ENCODE measurements around the gene IL16. TPM values are rescaled to one million over a fixed set of nuclear protein-coding genes. Genes with fewer than 3 reads are reported as not detected.
"Not testable (repeated sequence)": the region's sequence is repeated elsewhere in the genome, so short reads cannot be mapped to it uniquely, and the experiment has no call there.

Gene IL16
- polyA plus RNA-seq, 4 donors, result 5.1 to 6.3 (median 5.8) TPM

DNA sequence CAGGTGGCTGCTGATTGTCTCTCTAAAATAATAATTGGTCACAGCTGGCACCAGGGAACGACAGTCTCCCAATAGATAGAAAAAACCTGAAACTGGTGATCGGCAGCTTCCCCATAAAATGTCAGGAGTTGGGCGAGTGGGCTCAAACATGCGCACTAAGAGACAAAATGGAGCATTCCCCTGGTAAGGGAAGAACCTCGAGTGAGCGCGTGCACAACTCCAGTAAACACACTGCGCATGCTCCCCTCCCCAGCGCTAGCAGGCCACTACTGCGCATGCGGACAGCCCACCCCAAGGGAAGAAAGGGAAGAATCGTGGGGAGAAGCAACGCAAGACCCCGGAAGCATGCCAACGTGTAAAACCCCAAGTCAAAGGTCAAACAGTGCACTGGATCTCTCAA, 134.9 kb downstream of the IL16 start:
- DNase-seq (ENCODE audit: low read depth in 4 of 4, low spot score in 3 of 4), result no peak

DNA sequence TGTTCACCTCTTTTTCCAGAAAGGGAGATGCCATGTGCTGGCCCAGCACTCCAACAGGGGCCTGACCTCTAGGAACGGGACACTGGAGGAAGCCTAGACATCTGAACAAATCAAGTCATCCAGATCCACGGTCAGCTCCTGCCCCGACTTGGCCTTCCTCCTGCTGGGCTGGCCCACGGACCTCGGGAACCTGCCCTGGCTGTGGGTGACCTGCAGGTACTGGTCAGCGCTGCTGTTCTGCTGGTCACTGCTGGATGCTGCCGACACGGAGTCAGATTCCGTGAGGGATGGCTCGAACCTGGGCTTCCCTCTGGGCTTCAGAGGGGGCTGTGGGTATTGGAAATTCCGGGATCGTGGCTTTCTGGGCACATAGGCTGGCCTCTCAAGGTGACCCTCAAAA, 135.6 kb downstream of the IL16 start:
- DNase-seq (ENCODE audit: low read depth in 4 of 4, low spot score in 3 of 4), result no peak

DNA sequence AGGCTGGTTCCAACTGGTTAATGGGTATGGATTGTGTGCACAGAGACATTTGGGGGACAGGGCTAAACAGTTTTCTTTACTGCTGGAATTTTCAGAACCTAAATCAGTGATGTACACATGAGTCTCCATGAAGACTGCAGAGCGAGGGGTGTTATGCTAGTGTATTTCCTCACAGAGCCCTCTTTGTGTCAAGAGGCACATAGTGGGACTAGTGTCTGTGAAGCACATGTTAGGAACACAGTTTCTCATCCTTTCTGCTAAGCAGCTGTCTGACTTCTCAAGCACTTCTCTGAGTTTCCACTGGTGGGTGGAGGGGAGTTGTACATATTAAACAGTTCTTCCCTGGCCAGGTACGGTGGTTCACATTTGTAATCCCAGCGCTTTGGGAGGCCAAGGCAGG, 136.7 kb downstream of the IL16 start:
- DNase-seq (ENCODE audit: low read depth in 4 of 4, low spot score in 3 of 4), result no peak

DNA sequence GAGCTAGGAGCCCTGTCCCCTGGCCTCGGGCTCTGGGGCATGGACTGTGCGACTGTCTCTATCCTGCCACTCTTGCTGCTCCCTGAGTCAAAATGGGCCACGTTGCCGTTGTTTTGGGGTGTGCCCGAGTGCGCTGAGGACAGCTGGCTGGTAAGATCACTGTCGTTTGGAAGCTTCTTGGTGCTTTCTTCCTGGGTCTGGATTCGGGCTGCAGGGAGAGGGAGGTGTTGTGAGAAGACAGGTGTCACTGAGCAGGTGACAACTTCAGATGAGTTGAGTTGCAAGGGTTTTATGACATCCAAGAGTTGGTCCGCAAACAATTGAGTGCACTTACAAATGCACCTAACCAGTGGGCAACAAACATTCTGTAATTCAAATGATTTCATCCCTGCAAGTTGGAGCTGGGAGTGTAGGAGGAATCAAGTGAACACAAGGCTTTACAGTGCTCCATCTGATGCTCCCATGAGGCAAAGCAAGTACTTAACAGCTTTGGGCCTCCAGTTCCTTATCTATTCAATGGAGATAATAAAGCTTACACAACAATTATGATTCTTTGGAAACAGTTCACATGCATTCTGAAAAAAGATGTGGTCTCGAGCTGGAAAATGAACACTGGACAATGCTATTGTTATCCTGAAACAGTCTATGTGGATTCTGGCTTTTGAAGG, 138.2 kb downstream of the IL16 start:
- DNase-seq (ENCODE audit: low read depth in 4 of 4, low spot score in 3 of 4), result no peak

- no peak for DNase-seq (ENCODE audit: low read depth in 4 of 4, low spot score in 3 of 4)
Observed at GRCh38 chr15:81335631-81336030, 139.0 kb downstream of the IL16 start.

DNA sequence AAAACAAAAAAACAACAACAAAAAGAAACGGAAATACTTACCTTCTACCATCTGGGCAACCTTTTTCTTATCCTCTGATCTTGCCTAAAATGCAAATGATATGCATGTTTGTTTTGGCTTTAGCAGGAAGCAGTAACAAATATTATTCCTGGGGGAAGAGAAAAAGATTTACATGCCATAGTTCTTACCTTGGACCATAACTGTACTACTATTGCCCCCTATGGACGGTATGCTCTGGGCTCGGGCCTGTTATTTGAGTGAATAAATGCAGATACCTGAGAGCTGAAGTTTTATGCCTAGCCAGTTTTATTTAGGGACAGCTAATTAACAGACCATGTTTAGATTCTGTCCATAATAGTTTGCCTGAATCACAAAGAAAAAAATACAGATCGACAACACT, 139.9 kb downstream of the IL16 start:
- DNase-seq (ENCODE audit: low read depth in 4 of 4, low spot score in 3 of 4), result no peak

DNA sequence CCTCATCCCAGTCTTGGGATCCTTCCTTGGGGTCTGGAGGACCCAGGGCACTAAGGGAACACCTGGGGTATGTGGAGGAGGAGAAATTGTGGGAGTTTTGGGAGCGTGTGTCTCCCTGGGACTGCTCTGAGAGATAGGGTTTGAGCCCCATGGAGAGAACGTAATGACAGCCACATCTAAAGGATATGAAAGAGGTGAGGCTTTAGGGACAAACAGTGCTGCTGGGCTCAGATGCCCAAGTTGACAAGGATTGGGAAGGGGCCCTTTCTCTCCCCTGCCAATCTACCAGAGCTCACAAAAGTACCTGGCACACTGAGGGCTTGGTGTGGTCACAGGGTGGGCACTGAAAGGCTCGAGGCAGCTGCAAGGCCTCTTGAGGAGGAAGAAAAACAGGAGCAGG, 140.6 kb downstream of the IL16 start:
- no peak for DNase-seq (ENCODE audit: low read depth in 4 of 4, low spot score in 3 of 4)

DNA sequence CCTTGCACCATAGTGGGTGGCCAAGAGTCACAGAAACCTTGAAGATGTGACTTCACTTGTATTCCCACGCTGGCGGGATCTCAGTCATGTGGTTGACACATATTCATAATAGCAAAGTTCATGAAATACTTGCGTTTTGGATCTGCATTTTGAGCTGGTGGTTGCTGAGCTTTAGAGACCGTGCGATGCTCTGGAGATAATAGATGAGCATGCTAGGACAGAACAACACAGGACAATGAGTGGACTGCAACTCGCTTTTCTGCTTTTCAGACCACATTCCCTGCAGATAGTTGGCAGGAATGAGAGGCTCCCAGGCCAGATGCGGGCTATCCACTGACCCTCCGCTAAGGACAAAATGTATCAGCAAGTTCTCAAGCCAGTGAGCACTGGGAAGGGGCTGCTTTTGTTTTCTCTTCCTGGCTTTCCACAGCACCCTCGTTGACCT, 141.1 kb downstream of the IL16 start:
- DNase-seq (ENCODE audit: low read depth in 4 of 4, low spot score in 3 of 4), result no peak

GRCh38 chr15:81338170-81339007, 141.7 kb downstream of the IL16 start:
- DNase-seq (ENCODE audit: low read depth in 4 of 4, low spot score in 3 of 4), result no peak

- DNase-seq (ENCODE audit: low read depth in 4 of 4, low spot score in 3 of 4), result no peak
Observed at GRCh38 chr15:81339321-81339720, 142.6 kb downstream of the IL16 start.

DNA sequence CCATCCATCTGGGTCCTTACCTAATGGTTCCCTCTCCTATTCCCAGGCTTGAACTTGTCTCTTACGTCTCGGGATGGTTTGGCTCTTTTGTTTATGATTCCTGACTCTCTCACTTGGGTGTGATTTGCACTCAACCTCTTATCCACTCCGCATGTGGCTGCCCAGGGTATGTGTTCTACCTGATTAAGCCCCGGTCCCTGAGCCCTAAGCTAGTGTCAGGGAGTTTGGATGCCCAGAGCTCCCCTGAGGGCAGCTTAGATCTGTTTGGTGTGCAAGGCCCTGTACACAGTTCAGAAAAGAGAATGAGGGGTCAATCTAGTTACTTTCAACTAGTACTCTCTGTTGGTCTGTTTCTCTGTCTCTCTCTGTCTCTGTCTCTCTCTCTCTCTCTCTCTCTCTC, 143.2 kb downstream of the IL16 start:
- no peak for DNase-seq (ENCODE audit: low read depth in 4 of 4, low spot score in 3 of 4)

DNA sequence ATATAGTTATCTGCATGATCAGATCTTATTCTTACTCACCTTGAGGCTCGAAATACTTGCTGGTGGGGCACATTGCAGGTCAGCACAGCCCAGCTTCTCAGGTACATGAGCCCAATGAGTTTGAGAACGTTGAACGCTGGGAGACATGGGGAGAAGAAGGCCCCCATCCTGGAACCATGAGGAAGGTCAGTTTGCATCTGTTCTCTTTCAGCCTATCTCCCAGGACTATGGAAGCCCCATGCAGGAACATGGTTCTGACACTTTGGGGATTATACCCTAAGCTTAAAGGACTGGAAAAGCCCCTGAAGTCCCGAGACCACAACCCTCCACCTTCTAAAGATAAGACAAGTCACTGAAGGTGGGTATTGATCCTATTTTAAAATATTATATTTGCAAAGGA, 144.7 kb downstream of the IL16 start:
- DNase-seq (ENCODE audit: low read depth in 4 of 4, low spot score in 3 of 4), result no peak

DNA sequence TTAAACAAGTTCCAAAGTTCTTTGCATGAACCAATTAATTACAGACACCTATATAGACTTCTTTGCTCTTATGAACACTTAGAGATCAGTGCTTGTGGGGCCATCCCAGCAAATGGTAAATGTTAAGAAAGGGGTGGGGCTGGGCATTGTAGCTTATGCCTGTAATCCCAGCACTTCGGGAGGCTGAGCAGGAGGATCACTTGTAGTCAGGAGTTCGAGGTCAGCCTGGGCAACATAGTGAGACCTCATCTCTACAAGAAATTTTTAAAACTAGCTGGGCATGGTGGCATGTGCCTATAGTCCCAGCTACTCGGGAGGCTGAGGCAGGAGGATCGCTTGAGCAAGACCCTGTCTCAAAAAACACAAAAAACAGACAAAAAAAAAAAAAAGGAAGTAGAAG, 146.7 kb downstream of the IL16 start:
- DNase-seq (ENCODE audit: low read depth in 4 of 4, low spot score in 3 of 4), result no peak

- DNase-seq (ENCODE audit: low read depth in 4 of 4, low spot score in 3 of 4), result no peak
Observed at GRCh38 chr15:81346611-81347010, 149.9 kb downstream of the IL16 start.

DNA sequence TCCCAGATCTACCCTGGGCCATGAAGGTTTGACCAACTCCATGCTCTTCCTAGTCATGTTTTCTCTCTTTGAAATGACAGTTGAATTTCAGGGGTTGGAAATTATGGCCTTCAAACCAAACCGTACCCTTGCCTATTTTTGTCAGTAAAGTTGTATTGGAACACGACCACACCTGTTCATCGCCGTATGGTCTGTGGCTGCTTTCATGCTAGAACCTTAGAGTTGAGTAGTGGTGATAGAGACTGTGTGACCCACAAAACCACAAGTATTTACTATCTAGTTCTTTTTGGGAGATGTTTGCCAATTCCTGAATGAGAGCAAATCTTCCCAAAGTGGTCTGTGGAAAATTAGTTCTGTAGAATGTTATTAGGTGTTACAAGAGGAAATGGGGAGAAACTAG, 151.2 kb downstream of the IL16 start:
- no peak for DNase-seq (ENCODE audit: low read depth in 4 of 4, low spot score in 3 of 4)

DNA sequence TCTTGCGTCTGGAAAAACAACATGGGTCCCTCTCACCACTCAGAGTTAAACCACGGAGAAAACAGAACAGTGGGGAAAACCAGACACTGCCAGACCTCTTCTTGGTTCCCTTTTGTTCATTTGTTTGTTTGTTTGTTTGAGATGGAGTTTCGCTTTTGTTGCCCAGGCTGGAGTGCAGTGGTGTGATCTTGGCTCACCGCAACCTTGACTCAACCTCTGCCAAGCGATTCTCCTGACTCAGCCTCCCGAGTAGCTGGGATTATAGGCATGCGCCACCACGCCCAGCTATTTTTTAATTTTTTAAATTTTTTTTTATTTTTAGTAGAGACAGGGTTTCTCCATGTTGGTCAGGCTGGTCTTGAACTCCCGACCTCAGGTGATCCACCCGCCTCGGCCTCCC, 152.0 kb downstream of the IL16 start:
- DNase-seq (ENCODE audit: low read depth in 4 of 4, low spot score in 3 of 4), result not testable (repeated sequence)

DNA sequence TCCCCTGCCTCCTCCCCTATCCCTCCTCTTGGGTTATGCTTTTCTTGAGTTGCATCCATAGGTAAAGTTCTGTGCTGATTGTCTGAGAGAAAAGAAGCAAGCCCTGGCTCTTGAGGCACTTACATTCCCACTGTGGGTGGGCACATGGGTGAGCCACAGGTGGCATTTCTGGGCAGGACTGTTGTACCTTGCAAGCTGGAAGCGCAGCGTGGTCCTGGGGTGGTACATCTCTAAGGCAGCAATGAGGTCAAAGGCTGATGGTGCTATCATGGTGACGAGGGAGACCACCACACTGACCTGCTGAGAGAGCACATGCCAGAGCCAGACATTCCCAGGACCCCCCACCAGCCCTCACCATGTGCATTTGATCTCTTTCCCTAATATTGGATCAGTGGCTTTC, 152.6 kb downstream of the IL16 start:
- DNase-seq (ENCODE audit: low read depth in 4 of 4, low spot score in 3 of 4), result no peak

DNA sequence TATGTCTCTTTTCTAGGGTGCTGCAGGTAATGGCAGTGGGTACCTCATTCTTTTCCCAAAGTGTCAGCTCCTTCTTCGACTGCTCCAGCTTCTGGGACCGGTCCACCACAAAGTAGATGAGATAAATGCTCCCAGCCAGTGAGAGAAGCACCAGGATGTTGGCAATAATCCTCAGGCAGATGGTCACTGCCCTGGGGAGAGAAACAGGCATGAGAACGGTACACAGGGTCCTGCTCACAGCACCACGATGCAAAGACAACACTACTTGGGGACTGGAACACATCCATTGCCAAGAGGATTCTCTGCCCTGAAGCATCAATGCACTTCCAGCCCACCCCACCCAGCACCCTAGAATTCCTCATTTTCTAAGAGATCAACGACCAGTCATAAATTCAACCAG, 155.0 kb downstream of the IL16 start:
- DNase-seq (ENCODE audit: low read depth in 4 of 4, low spot score in 3 of 4), result no peak

- DNase-seq (ENCODE audit: low read depth in 4 of 4, low spot score in 3 of 4), result no peak
Observed at GRCh38 chr15:81356252-81356651, 159.6 kb downstream of the IL16 start.

GRCh38 chr15:81357180-81357686, 160.6 kb downstream of the IL16 start:
- DNase-seq (ENCODE audit: low read depth in 4 of 4, low spot score in 3 of 4), result no peak

- DNase-seq (ENCODE audit: low read depth in 4 of 4, low spot score in 3 of 4), result no peak
Observed at GRCh38 chr15:81358248-81358647, 161.6 kb downstream of the IL16 start.

GRCh38 chr15:81360491-81360890, 163.8 kb downstream of the IL16 start:
- DNase-seq (ENCODE audit: low read depth in 4 of 4, low spot score in 3 of 4), result no peak
